Gastroesophageal sphincter (tissue), 4 donors: ENCODE data around the gene XNDC1N. TPM values are rescaled to one million over a fixed set of nuclear protein-coding genes. Genes with fewer than 3 reads are reported as not detected.
"Not testable (repeated sequence)": the region's sequence is repeated elsewhere in the genome, so short reads cannot be mapped to it uniquely, and the experiment has no call there.

Experiments used
- ATAC-seq: fragments of 150-250 bp; one replicate; pipeline ENCODE4 v1.9.1; 2016; ENCODE audit warnings: mild to moderate bottlenecking, moderate library complexity
- H3K27ac ChIP-seq, 4 donors: fragments of 200-600 bp; sonication (generic) in 3 of 4; 1 replicate in 3 of 4; 2 replicates in 1 of 4; pipeline ENCODE4 v1.5.1; 2016 to 2019
- H3K27me3 ChIP-seq: fragments of 200-600 bp; sonication (generic); one replicate; pipeline ENCODE4 v1.5.1; 2019
- H3K36me3 ChIP-seq, 2 donors: fragments of 200-600 bp; sonication (generic); one replicate each; pipeline ENCODE4 v1.5.1; 2019; ENCODE audit warnings: control low read depth in 1 of 2
- H3K4me1 ChIP-seq, 3 donors: fragments of 200-600 bp; sonication (generic); 1 replicate in 2 of 3; 2 replicates in 1 of 3; pipeline ENCODE4 v1.5.1; 2016 to 2019; ENCODE audit warnings: control low read depth in 2 of 3
- H3K4me3 ChIP-seq, 2 donors: fragments of 200-600 bp; sonication (generic); one replicate each; pipeline ENCODE4 v1.5.1; 2019; ENCODE audit warnings: mild to moderate bottlenecking in 1 of 2, moderate library complexity in 1 of 2
- H3K9me3 ChIP-seq, 3 donors: fragments of 200-600 bp; sonication (generic); one replicate each; pipeline ENCODE4 v1.5.1; 2017 to 2019; ENCODE audit warnings: control low read depth in 2 of 3
- EP300 ChIP-seq: sonication (generic); formaldehyde crosslinking; IDR thresholded peaks from one replicate; pipeline ENCODE4 v1.6.1; 2017; ENCODE audit warnings: antibody characterized with exemption, mild to moderate bottlenecking
- POLR2A ChIP-seq, 2 donors: fragments of 450-650 bp; IDR thresholded peaks; one replicate each; pipeline ENCODE4 v1.6.1; 2017; ENCODE audit warnings: antibody characterized with exemption in 2 of 2, mild to moderate bottlenecking in 2 of 2, moderate library complexity in 1 of 2
- POLR2AphosphoS5 ChIP-seq: sonication (generic); formaldehyde crosslinking; IDR thresholded peaks from one replicate; pipeline ENCODE4 v1.6.1; 2017; ENCODE audit warnings: antibody characterized with exemption
- WGBS, 2 donors: methylation state at CpG; one replicate each; pipeline ENCODE4 v1.1.5; 2018; ENCODE audit warnings: low coverage in 1 of 2; 5-methylcytosine and 5-hydroxymethylcytosine counted together
- total RNA-seq, 4 donors: library from RNA; depleted of rRNA; stranded (reverse); fragments of >200 nt; gene quantifications; one replicate each; pipeline ENCODE4 v1.1.0, GENCODE V29; 2016
- TF ChIP-seq, protein P1 (sequence below), 4 experiments: fragments of 200-600 bp in 2 of 4; fragments of 450-650 bp in 2 of 4; sonication (generic) in 1 of 4; IDR thresholded peaks; one replicate each; pipeline ENCODE4 v1.5.1; 2017 to 2019; ENCODE audit warnings: antibody characterized with exemption in 4 of 4, mild to moderate bottlenecking in 2 of 4, moderate library complexity in 2 of 4

Gene XNDC1N
- total RNA-seq, 4 donors from 2014 or later: 4.7 to 27.7 (median 7.7) TPM

- no peak for ATAC-seq
- peaks cover 0 to 53% of the 10 kb centered on the region in 2 donors for H3K36me3 ChIP-seq
- H3K4me1 ChIP-seq: no peaks in the 10 kb centered on the region
- WGBS, 2 donors: 82 to 87% methylated on average over 7 to 9 of the region's 9 CpGs
- H3K27me3 ChIP-seq: no peaks in the 10 kb centered on the region
- no peak overlapping the region for H3K4me3 ChIP-seq
- H3K9me3 ChIP-seq: no peaks in the 10 kb centered on the region
- no peak overlapping the region for H3K27ac ChIP-seq
- TF ChIP-seq POLR2AphosphoS5 (no peak), EP300 (no peak), POLR2A (IDR thresholded peaks at IDR 0.05) (no peak)
- TF ChIP-seq, protein P1, sequence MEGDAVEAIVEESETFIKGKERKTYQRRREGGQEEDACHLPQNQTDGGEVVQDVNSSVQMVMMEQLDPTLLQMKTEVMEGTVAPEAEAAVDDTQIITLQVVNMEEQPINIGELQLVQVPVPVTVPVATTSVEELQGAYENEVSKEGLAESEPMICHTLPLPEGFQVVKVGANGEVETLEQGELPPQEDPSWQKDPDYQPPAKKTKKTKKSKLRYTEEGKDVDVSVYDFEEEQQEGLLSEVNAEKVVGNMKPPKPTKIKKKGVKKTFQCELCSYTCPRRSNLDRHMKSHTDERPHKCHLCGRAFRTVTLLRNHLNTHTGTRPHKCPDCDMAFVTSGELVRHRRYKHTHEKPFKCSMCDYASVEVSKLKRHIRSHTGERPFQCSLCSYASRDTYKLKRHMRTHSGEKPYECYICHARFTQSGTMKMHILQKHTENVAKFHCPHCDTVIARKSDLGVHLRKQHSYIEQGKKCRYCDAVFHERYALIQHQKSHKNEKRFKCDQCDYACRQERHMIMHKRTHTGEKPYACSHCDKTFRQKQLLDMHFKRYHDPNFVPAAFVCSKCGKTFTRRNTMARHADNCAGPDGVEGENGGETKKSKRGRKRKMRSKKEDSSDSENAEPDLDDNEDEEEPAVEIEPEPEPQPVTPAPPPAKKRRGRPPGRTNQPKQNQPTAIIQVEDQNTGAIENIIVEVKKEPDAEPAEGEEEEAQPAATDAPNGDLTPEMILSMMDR (IDR thresholded peaks at IDR 0.05): no peak
These were observed 20.2 kb downstream of the XNDC1N start for GRCh38 chr11:71908218-71908617.

GRCh38 chr11:71901137-71901536, 27.3 kb downstream of the XNDC1N start:
- not testable (repeated sequence) for ATAC-seq, H3K4me3 ChIP-seq, H3K27ac ChIP-seq, H3K4me1 ChIP-seq, H3K9me3 ChIP-seq, H3K27me3 ChIP-seq
- H3K36me3 ChIP-seq: peaks cover 0 to 31% of the 10 kb centered on the region in 2 donors
- 73 to 84% methylated on average over 5 to 7 of the region's 14 CpGs for WGBS, 2 donors

DNA sequence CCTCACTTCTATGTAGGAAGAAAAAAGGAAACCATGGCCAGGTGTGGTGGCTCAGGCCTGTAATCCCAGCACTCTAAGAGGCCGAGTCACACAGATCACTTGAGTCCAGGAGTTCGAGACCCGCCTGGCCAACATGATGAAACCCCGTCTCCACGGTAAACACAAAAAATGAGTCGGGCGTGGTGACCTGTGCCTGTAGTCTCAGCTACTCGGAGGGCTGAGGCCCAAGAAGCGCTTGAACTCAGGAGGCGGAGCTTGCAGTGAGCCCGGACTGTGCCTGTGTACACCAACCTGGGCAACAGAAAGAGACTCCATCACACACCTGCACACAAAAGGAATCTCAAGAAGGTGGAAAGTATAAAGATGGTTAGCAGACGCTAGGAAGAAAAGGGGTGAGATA, 32.4 kb downstream of the XNDC1N start:
- Histone ChIP-seq H3K27ac (no peak overlapping the region), H3K4me3 (no peak overlapping the region), H3K27me3 (no peaks in the 10 kb centered on the region), H3K9me3 (no peaks in the 10 kb centered on the region), H3K4me1 (no peaks in the 10 kb centered on the region), H3K36me3 (peaks cover 0 to 5% of the 10 kb centered on the region in 2 donors)
- WGBS, 2 donors: 86 to 100% methylated on average over 1 to 7 of the region's 12 CpGs
- ATAC-seq: no peak
- TF ChIP-seq POLR2AphosphoS5: no peak

DNA sequence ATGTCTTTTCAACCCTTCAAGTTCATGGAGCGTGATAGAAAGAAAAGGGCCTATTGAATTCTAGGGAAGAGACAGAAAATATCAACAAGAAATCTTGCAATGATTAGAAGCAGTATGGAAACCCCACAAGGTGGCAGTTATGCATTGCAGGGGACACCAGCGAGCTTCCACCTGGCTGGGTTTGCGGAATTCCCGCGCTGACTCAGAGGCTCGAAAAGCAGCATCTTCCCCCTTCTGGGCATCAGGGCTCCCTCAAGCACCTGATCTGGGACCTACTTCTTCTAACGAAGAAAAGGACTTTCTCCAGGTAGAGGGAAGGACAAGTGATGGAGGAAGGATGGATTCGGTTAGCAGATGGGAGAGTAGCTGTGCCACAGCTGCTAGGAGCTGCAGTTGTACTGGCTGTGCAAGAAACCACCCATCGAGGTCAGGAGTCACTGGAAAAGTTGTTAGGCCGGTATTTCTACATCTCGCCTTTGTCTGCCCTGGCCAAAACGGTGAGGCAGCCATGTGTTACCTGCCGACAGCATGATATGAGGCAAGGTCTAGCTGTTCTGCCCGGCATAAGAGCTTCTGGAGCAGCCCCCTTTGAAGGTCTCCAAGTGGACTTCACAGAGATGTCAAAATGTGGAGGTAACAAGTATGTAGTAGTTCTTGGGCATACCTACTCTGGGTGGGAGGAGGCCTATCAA, 39.1 kb downstream of the XNDC1N start:
- not testable (repeated sequence) for H3K4me1 ChIP-seq, H3K27ac ChIP-seq, H3K9me3 ChIP-seq, ATAC-seq, H3K4me3 ChIP-seq, H3K36me3 ChIP-seq, H3K27me3 ChIP-seq
- 95 to 100% methylated on average over 1 to 6 of the region's 14 CpGs for WGBS, 2 donors

DNA sequence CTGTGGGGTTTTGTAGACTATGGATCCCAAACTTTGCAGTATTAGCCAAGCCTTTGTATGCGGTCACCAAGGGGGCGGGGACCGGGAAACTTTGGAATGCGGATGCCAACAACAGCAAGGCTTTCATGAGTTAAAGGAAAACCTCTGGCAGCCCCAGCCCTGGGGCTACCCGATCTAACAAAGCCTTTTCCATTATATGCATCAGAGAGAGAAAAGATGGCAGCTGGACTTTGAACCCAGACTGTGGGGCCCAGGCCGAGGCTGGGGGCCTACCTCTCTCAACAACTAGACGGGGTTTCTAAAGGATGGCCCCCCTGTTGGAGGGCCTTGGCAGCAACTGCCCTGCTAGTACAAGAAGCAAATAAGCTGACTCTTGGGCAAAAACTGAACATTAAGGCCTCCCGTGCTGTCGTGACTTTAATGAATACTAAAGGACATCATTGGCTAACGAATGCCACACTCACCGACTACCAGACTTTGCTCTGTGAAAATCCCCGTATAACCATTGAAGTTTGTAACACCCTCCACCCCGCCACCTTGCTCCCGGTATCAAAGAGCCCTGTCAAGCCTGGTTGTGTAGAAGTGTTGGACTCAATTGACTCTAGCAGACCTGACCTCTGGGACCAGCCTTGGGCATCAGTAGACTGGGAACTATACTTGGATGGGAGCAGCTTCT, 39.9 kb downstream of the XNDC1N start:
- H3K27ac ChIP-seq, H3K4me3 ChIP-seq, H3K36me3 ChIP-seq, ATAC-seq, H3K4me1 ChIP-seq, H3K27me3 ChIP-seq, H3K9me3 ChIP-seq: not testable (repeated sequence)
- WGBS, 2 donors: 97 to 100% methylated on average over 4 to 5 of the region's 14 CpGs

GRCh38 chr11:71885806-71886205, 42.6 kb downstream of the XNDC1N start:
- H3K4me1 ChIP-seq, ATAC-seq, H3K4me3 ChIP-seq, H3K9me3 ChIP-seq, H3K27ac ChIP-seq, H3K27me3 ChIP-seq, H3K36me3 ChIP-seq: not testable (repeated sequence)
- WGBS, 2 donors: 93% methylated on average over 8 to 12 of the region's 12 CpGs

Other genes starting within 250 kb of the XNDC1N start
- gene DEFB108B, start 95.4 kb downstream of the XNDC1N start, total RNA-seq: not detected
- gene DEFB131B, start 50.1 kb downstream of the XNDC1N start, total RNA-seq: not detected
- gene RNF121, start 452 bp upstream of the XNDC1N start, total RNA-seq: 10 to 100 TPM; 13.1 to 25.8 (median 21.5) TPM
- gene IL18BP, start 70.3 kb upstream of the XNDC1N start, total RNA-seq: 1 to 10 TPM; 2.5 to 8.9 (median 6.7) TPM
- 100 to 1,000 TPM; 235 to 370 (median 290) TPM for gene NUMA1, start 151.9 kb upstream of the XNDC1N start, total RNA-seq
- 10 to 100 TPM in 2 of 4 donors, 1 to 10 TPM in 2; 6.4 to 18.4 (median 10.7) TPM for gene LRRC51, start 152.3 kb upstream of the XNDC1N start, total RNA-seq
- 100 to 1,000 TPM in 1 of 4 donors, 10 to 100 TPM in 3; 87.1 to 103 (median 98.2) TPM for gene LAMTOR1, start 174.7 kb upstream of the XNDC1N start, total RNA-seq
- gene TOMT, start 177.3 kb upstream of the XNDC1N start, total RNA-seq: not detected
- 10 to 100 TPM; 37.0 to 55.6 (median 39.1) TPM for gene ANAPC15, start 184.1 kb upstream of the XNDC1N start, total RNA-seq
- under 1 TPM in 1 of 4 donors, not detected in 3; 0.96 TPM for gene FOLR3, start 207.1 kb upstream of the XNDC1N start, total RNA-seq